Inflammatory macrophage (primary cell): ENCODE measurements around the gene ZBTB22.
"Not testable (repeated sequence)": the region's sequence is repeated elsewhere in the genome, so short reads cannot be mapped to it uniquely, and the experiment has no call there.

Experiments used
- DNase-seq, 2 donors: peaks; one replicate each; pipeline ENCODE4 v3.0.0-alpha.2; 2020 to 2022
- total RNA-seq, 18 experiments: gene quantifications; one replicate each; lab custom pipeline; 2026; ENCODE audit warnings: mixed read lengths in 6 of 18, inconsistent platforms in 2 of 18; lab: John Stamatoyannopoulos, UW

The ZBTB22 gene
- total RNA-seq = 8.7 to 25.9 (median 15.4) reads per million in 18 experiments

GRCh38 chr6:33317669-33318425 is at the start of gene ZBTB22:
TSS of gene ZBTB22 (minus strand) at chr6:33317744. CDS start at chr6:33316916, 828 bp downstream.
- DNase-seq = peak; percentile 98

DNA sequence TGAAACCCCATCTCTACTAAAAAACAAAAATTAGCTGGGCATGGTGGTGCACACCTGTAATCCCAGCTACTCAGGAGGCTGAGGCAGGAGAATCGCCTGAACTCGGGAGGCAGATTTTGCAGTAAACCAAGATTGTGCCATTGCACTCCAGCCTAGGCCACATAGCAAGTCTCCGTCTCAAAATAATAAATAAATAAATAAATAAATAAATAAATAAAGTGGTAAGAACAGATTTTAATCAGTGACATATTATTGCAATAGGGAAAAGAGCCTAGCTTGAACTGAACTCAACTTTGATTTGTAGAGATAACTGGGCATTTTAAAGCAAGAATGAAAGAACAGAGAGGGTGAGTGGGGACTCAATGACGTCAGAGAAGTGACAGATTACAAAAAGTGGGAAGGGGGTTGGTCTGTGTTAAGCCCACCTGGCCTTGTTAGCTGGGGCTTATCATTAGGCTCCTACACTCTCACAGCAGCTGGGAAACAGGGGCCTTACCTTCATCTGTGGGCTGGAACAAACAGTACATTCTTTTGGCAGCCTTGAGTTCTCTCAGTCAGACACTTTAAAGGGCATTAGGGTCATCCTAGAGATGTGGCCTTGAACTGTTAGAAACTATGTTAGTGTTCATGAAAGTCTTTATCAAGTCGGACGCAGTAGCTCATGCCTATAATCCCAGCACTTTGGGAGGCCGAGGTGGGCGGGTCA is 49.6 kb upstream of the ZBTB22 start:
- DNase-seq = no peak

DNA sequence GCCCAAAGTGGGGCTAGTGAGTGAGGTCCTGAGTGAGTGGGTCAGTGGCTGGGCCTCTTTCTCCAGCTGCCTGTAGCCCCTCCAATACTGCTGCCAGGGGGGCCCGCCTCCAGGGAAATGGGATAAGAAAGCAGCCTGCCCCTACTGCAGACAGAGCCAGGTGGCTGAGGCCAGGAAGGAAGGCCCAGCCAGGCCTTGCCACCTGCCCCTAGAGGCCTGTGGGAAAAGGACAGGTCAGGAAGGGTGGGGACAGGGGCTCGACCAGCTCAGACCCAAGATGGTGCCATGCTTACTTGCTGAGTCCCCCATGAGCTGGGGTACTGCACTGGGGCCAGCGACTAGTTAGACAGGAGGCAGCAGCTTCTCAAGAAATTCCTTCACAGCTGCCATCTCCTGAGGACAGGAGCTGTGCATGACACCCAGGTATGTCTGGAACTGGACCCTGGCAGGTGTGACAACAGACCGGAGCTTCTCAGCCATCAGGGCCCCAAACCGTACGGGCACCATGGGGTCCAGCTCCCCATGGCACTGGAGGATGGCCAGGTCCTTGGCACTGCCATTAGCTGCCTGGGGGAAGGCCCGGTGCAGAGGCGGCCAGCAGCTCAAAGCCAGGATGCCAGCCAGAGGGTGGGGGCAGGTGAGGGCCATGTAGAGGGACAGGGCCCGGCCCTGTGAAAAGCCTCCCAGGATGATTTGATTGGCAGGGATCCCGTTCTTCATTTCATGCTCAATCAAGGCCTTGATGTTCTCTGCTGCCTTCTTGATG is 47.8 kb upstream of the ZBTB22 start:
- DNase-seq = not testable (repeated sequence)

- DNase-seq = peak; percentile 41 to 53
Observed at GRCh38 chr6:33364475-33365205, 47.1 kb upstream of the ZBTB22 start.

- not testable (repeated sequence) for DNase-seq
Observed at GRCh38 chr6:33363486-33363885, 45.9 kb upstream of the ZBTB22 start.

DNA sequence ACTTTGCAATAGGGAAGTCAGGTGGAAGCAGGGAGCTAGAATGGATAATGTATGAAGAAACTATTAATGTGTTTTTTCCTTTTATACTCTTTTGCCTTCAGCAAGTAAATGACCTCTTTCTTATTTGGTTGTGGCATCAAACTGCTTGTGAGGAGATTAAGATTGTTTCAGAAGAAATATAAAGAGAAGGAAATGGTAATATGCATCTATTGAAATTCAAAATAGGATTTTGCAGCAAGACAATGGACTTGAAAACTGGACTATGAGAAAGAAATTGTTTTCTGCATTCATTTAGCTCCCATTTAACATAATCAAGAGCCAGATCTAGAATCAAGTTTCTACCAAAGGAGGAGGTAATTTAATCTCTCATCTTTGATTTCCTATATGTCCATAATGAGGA is 41.8 kb upstream of the ZBTB22 start:
- no peak for DNase-seq

- DNase-seq = not testable (repeated sequence)
Observed at GRCh38 chr6:33357160-33357871, 39.8 kb upstream of the ZBTB22 start.

- DNase-seq = no peak
Observed at GRCh38 chr6:33356295-33356694, 38.8 kb upstream of the ZBTB22 start.

DNA sequence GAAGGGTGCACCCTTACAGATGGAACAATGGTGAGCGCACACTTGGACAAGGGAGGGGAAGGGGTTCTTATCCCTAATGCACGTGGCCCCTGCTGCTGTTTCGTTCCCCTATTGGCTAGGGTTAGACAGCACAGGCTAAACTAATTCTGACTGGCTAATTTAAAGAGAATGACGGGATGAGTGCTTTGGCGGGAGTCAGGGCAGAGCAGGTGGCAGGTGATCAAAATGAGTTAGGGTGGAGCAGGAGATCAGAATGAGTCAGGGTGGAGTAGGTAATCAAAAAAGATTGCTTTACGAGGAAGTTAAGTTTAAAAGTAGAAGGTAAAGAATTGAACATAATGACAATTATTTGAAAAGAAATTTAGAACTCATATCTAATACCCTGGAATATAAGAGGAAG is 38.3 kb upstream of the ZBTB22 start:
- not testable (repeated sequence) for DNase-seq

DNA sequence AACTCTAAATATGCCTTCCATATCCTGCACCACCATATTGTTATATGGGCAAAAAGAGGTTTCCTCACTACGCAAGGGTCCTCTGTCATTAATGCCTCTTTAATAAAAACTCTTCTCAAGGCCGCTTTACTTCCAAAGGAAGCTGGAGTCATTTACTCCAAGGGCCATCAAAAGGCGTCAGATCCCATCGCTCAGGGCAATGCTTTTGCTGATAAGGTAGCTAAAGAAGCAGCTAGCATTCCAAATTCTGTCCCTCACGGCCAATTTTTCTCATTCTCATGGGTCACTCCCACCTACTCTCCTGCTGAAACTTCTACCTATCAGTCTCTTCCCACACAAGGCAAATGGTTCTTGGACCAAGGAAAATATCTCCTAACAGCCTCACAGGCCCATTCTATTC is 30.3 kb upstream of the ZBTB22 start:
- DNase-seq = no peak

DNA sequence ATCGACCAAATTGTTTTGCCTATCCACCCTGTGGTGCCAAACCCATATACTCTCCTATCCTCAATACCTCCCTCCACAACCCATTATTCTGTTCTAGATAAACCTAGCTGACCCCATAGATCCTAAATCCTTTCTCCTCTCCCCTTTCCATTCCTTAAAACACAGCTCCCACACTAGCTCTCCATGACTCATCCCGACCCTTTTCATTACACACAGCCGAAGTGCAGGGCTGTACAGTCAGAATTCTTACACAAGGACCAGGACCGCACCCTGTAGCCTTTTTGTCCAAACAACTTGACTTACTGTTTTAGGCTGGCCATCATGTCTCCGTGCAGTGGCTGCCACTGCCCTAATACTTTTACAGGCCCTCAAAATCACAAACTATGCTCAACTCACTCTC is 29.4 kb upstream of the ZBTB22 start:
- not testable (repeated sequence) for DNase-seq

DNA sequence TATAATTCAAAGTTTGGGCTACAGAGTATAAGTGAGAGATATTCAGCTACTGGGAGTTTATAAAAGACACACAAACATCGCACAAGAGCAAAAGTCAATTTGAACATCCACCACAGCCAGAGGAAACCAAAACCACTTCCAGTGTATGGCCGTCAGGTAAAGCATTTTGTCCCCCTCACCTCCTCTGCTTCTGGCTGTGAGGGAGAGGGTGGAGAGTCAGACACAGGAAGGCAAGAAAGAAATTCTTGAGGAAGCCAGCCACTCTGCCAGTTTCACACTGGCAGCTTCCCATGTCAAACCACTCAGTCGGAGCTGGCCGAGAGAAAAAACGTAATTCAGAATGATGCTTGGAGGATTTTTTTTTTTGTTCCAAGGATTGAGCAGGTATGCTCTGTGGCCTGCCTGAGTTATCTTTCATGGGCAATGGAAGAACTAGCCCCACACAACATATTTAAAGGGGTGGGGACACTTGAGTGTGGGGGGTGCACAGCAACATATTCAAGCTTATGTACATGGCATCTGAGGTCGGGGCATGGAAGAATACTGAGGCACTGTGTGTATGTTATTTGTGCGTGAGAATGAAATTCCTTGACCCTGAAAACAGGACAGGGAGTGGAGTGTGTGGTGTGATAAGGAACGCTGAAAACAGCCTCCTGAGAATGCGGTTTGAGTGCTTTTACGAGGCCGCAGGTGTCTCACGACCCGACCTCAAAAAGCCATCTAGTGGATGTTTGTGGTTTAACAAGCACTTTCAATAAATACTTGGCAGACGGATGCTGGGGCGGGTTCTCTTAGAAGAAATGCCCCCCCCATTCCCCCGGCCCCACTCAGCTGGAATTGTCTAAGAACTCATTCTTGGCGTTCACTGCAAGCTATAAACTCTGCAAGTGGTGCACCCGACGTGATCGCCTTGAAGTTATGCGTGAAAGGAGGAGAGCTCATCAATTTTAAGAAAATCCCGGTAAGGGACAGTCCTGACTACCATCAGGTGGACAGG is 27.5 kb upstream of the ZBTB22 start:
- DNase-seq = peak; percentile 57 to 60

- DNase-seq = no peak
Observed at GRCh38 chr6:33343953-33344611, 26.5 kb upstream of the ZBTB22 start.

- DNase-seq = not testable (repeated sequence)
Observed at GRCh38 chr6:33343606-33343952, 26.0 kb upstream of the ZBTB22 start.

- peak in 1 of 2 donors; percentile 21 for DNase-seq
Observed at GRCh38 chr6:33339193-33339592, 21.6 kb upstream of the ZBTB22 start.

- no peak for DNase-seq
Observed at GRCh38 chr6:33336495-33336894, 19.0 kb upstream of the ZBTB22 start.

- no peak for DNase-seq
Observed at GRCh38 chr6:33335916-33336315, 18.4 kb upstream of the ZBTB22 start.

- peak; percentile 48 to 59 for DNase-seq
Observed at GRCh38 chr6:33333666-33334065, 16.1 kb upstream of the ZBTB22 start.

GRCh38 chr6:33330736-33331135 is 13.2 kb upstream of the ZBTB22 start:
- no peak for DNase-seq

DNA sequence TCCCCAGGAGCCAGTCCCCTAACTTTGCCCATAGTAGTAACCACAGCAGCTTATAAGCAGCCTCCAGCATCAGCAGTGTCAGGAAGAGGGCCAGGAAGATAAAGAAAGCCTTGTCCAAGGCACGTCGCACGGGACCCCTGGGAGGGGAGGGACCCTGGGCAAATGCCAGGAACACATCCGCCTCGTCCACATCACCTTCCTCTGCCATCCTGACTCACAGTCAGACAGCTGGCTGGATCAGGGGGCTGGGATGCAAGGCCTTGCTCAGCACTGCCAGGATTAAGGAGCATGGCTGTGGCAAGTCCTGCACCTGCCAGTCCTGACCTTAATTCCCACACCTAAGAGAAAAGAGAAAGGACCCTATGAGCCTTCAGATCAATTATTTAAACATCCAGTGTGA is 11.5 kb upstream of the ZBTB22 start:
- no peak for DNase-seq
